Measurements from ENCODE around the gene ADAMTS18. TPM values are rescaled to one million over a fixed set of nuclear protein-coding genes. Genes with fewer than 3 reads are reported as not detected.

ADAMTS18 gene
- total and polyA plus RNA-seq, 9 of the 15 experiments (the other 6 are each of a cell fraction or from before 2014, with no cell fraction given): not detected

GRCh38 chr16:77402118-77402517 is 32.7 kb downstream of the ADAMTS18 start (continued):
- TF ChIP-seq, protein P1, sequence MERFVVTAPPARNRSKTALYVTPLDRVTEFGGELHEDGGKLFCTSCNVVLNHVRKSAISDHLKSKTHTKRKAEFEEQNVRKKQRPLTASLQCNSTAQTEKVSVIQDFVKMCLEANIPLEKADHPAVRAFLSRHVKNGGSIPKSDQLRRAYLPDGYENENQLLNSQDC (CRISPR knock-in tag; IDR thresholded peaks at IDR 0.05): no peak

GRCh38 chr16:77399546-77399945 is 35.3 kb downstream of the ADAMTS18 start:
- CTCF ChIA-PET (ENCODE audit: low intra/inter-chr PET ratio): no interaction called here
- no peaks in the 10 kb centered on the region for H3K27me3 ChIP-seq (ENCODE audit: control insufficient read depth in 2 of 2, insufficient read depth in 2 of 2, low read length in 2 of 2)
- FAIRE-seq (no peak), ATAC-seq (no peak), DNase-seq (ENCODE audit: extremely low read depth in 1 of 4, low spot score in 3 of 4) (no peak)
- no peak overlapping the region for H3K27ac ChIP-seq (ENCODE audit: extremely low read depth, low read depth, low read length)
- no peaks in the 10 kb centered on the region for H3K9me1 ChIP-seq (ENCODE audit: control insufficient read depth, insufficient read depth, low read length)
- no TSS peak for BruUV-seq (replicated peaks)
- TF ChIP-seq CREB3 (tag; conservative IDR thresholded peaks at IDR 0.05; ENCODE audit: low read depth): no peak
- no peak for TF ChIP-seq ZNF124 (CRISPR knock-in tag; IDR thresholded peaks at IDR 0.05)
- no peak for TF ChIP-seq NUFIP1 (IDR thresholded peaks at IDR 0.05; ENCODE audit: partially characterized antibody)
- no peak for TF ChIP-seq SAP30 (IDR thresholded peaks at IDR 0.05; ENCODE audit: borderline replicate concordance, insufficient read depth, low read depth, low read length, poor library complexity, severe bottlenecking)
- TF ChIP-seq FIP1L1 (IDR thresholded peaks at IDR 0.05; ENCODE audit: low read depth, low read length, poor library complexity, severe bottlenecking): no peak
- TF ChIP-seq RB1 (IDR thresholded peaks at IDR 0.05; ENCODE audit: low read depth): no peak
- TF ChIP-seq RNF2 (IDR thresholded peaks at IDR 0.05): no peak
- H3K4me2 ChIP-seq (ENCODE audit: insufficient read depth, low read length): no peak overlapping the region
- 0% methylated on average over 2 of the region's 2 CpGs for WGBS (ENCODE audit: insufficient coverage, low coverage, missing lambda C conversion rate)
- in situ Hi-C loops (cut with MboI): no loop called here
- POLR2A ChIA-PET: no interaction called here
- no peaks in the 10 kb centered on the region for H3K36me3 ChIP-seq (ENCODE audit: control insufficient read depth, insufficient read depth, low read length)
- no peak overlapping the region for H2AFZ ChIP-seq (ENCODE audit: low read depth, low read length)
- no peak overlapping the region for H3K4me3 ChIP-seq
- intact Hi-C loops (cut with micrococcal nuclease): no loop called here
- no peaks in the 10 kb centered on the region for H3K79me2 ChIP-seq (ENCODE audit: control insufficient read depth, insufficient read depth, low read length)
- no peaks in the 10 kb centered on the region for H4K20me1 ChIP-seq (replicated peaks; ENCODE audit: control insufficient read depth, insufficient read depth, low read length)
- H3K9me3 ChIP-seq (replicated peaks; ENCODE audit: control insufficient read depth, insufficient read depth, low read depth, low read length): no peaks in the 10 kb centered on the region
- no peaks in the 10 kb centered on the region for H3K4me1 ChIP-seq (replicated peaks in 1 of 2; ENCODE audit: control insufficient read depth in 2 of 2, insufficient read depth in 2 of 2, low read length in 2 of 2)
- no peak overlapping the region for H3K9ac ChIP-seq (ENCODE audit: insufficient read depth in 1 of 2, low read depth in 2 of 2, low read length in 2 of 2)
